ENCODE data around the gene ADISSP. TPM values are rescaled to one million over a fixed set of nuclear protein-coding genes. Genes with fewer than 3 reads are reported as not detected.

Gene ADISSP
- total and polyA plus RNA-seq, 2 of the 13 experiments (the other 11 are each of a cell fraction or from before 2014, with no cell fraction given): 38.3 to 90.6 TPM

DNA sequence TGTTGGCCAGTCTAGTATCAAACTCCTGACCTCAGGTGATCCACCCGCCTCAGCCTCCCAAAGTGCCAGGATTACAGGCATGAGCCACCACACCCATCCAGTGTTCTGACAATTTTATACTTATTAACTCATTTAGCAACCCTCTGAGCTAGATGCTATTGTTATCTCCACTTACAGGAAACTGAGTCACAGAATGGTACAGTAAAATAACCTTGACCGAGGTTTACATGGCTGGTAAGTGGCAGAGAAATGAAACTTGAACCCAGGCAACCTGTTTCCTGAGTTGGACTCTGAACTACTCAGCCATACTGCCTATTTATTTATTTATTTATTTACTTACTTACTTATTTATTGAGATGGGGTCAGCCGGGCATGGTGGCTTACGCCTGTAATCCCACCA lies 48.5 kb downstream of the ADISSP start (continued):
- TF ChIP-seq, protein P1, sequence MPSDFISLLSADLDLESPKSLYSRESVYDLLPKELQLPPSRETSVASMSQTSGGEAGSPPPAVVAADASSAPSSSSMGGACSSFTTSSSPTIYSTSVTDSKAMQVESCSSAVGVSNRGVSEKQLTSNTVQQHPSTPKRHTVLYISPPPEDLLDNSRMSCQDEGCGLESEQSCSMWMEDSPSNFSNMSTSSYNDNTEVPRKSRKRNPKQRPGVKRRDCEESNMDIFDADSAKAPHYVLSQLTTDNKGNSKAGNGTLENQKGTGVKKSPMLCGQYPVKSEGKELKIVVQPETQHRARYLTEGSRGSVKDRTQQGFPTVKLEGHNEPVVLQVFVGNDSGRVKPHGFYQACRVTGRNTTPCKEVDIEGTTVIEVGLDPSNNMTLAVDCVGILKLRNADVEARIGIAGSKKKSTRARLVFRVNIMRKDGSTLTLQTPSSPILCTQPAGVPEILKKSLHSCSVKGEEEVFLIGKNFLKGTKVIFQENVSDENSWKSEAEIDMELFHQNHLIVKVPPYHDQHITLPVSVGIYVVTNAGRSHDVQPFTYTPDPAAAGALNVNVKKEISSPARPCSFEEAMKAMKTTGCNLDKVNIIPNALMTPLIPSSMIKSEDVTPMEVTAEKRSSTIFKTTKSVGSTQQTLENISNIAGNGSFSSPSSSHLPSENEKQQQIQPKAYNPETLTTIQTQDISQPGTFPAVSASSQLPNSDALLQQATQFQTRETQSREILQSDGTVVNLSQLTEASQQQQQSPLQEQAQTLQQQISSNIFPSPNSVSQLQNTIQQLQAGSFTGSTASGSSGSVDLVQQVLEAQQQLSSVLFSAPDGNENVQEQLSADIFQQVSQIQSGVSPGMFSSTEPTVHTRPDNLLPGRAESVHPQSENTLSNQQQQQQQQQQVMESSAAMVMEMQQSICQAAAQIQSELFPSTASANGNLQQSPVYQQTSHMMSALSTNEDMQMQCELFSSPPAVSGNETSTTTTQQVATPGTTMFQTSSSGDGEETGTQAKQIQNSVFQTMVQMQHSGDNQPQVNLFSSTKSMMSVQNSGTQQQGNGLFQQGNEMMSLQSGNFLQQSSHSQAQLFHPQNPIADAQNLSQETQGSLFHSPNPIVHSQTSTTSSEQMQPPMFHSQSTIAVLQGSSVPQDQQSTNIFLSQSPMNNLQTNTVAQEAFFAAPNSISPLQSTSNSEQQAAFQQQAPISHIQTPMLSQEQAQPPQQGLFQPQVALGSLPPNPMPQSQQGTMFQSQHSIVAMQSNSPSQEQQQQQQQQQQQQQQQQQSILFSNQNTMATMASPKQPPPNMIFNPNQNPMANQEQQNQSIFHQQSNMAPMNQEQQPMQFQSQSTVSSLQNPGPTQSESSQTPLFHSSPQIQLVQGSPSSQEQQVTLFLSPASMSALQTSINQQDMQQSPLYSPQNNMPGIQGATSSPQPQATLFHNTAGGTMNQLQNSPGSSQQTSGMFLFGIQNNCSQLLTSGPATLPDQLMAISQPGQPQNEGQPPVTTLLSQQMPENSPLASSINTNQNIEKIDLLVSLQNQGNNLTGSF (CRISPR knock-in tag; IDR thresholded peaks at IDR 0.05): no peak
- no peak for TF ChIP-seq MBNL3 (CRISPR knock-in tag; conservative IDR thresholded peaks at IDR 0.05)
- TF ChIP-seq, protein P2, sequence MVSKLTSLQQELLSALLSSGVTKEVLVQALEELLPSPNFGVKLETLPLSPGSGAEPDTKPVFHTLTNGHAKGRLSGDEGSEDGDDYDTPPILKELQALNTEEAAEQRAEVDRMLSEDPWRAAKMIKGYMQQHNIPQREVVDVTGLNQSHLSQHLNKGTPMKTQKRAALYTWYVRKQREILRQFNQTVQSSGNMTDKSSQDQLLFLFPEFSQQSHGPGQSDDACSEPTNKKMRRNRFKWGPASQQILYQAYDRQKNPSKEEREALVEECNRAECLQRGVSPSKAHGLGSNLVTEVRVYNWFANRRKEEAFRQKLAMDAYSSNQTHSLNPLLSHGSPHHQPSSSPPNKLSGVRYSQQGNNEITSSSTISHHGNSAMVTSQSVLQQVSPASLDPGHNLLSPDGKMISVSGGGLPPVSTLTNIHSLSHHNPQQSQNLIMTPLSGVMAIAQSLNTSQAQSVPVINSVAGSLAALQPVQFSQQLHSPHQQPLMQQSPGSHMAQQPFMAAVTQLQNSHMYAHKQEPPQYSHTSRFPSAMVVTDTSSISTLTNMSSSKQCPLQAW (CRISPR knock-in tag; IDR thresholded peaks at IDR 0.05): no peak
- no peak for TF ChIP-seq PRPF4 (IDR thresholded peaks at IDR 0.05; ENCODE audit: low read depth, low read length, poor library complexity, severe bottlenecking)
- TF ChIP-seq, protein P3, sequence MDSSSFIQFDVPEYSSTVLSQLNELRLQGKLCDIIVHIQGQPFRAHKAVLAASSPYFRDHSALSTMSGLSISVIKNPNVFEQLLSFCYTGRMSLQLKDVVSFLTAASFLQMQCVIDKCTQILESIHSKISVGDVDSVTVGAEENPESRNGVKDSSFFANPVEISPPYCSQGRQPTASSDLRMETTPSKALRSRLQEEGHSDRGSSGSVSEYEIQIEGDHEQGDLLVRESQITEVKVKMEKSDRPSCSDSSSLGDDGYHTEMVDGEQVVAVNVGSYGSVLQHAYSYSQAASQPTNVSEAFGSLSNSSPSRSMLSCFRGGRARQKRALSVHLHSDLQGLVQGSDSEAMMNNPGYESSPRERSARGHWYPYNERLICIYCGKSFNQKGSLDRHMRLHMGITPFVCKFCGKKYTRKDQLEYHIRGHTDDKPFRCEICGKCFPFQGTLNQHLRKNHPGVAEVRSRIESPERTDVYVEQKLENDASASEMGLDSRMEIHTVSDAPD (CRISPR knock-in tag; IDR thresholded peaks at IDR 0.05): no peak
- TF ChIP-seq SRSF4 (IDR thresholded peaks at IDR 0.05; ENCODE audit: low read depth, low read length, poor library complexity, severe bottlenecking): no peak
- no peak for TF ChIP-seq ZFP37 (CRISPR knock-in tag; IDR thresholded peaks at IDR 0.05; ENCODE audit: borderline replicate concordance)
- TF ChIP-seq, protein P4, sequence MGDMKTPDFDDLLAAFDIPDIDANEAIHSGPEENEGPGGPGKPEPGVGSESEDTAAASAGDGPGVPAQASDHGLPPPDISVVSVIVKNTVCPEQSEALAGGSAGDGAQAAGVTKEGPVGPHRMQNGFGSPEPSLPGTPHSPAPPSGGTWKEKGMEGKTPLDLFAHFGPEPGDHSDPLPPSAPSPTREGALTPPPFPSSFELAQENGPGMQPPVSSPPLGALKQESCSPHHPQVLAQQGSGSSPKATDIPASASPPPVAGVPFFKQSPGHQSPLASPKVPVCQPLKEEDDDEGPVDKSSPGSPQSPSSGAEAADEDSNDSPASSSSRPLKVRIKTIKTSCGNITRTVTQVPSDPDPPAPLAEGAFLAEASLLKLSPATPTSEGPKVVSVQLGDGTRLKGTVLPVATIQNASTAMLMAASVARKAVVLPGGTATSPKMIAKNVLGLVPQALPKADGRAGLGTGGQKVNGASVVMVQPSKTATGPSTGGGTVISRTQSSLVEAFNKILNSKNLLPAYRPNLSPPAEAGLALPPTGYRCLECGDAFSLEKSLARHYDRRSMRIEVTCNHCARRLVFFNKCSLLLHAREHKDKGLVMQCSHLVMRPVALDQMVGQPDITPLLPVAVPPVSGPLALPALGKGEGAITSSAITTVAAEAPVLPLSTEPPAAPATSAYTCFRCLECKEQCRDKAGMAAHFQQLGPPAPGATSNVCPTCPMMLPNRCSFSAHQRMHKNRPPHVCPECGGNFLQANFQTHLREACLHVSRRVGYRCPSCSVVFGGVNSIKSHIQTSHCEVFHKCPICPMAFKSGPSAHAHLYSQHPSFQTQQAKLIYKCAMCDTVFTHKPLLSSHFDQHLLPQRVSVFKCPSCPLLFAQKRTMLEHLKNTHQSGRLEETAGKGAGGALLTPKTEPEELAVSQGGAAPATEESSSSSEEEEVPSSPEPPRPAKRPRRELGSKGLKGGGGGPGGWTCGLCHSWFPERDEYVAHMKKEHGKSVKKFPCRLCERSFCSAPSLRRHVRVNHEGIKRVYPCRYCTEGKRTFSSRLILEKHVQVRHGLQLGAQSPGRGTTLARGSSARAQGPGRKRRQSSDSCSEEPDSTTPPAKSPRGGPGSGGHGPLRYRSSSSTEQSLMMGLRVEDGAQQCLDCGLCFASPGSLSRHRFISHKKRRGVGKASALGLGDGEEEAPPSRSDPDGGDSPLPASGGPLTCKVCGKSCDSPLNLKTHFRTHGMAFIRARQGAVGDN (CRISPR knock-in tag; IDR thresholded peaks at IDR 0.05): no peak
- no peak for TF ChIP-seq NFATC3 (CRISPR knock-in tag; IDR thresholded peaks at IDR 0.05)

All from HepG2 (cell line).